ENCODE measurements around the gene EFTUD2. TPM values are rescaled to one million over a fixed set of nuclear protein-coding genes. Genes with fewer than 3 reads are reported as not detected.

Gene EFTUD2
- total and polyA plus RNA-seq, 2 of the 13 experiments (the other 11 are each of a cell fraction or from before 2014, with no cell fraction given): 111 to 137 TPM

DNA sequence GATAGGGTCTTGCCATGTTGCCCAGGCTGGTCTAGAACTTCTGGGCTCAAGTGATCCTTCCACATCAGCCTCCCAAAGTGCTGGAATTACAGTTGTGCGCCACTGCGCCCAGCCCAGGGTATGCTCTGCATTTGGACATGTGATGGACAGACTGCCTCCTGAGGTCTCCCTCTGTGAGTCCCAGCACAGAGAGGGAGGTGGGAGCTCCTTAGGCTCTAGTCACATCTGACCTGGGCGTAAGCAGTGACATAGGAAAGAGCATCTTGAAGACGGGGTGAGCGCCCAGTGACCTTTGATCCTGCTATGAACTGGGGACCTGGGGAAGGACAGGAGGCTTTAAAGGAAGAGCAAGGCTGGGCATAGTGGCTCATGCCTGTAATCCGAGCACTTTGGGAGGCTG, 18.2 kb upstream of the EFTUD2 start:
- H2AFZ ChIP-seq (ENCODE audit: low read length): no peak overlapping the region
- no peak overlapping the region for H3K4me2 ChIP-seq (ENCODE audit: low read depth, low read length)
- no peak overlapping the region for H3K4me3 ChIP-seq (replicated peaks in 1 of 3; ENCODE audit: insufficient read depth in 1 of 3, low read depth in 2 of 3, low read length in 3 of 3)
- H3K27me3 ChIP-seq (ENCODE audit: control insufficient read depth in 1 of 2, insufficient read depth in 2 of 2, low read length in 2 of 2): peaks cover 11 to 42% of the 10 kb centered on the region in 2 experiments; a peak in 4 of 5 replicates
- intact Hi-C loops (cut with micrococcal nuclease; ENCODE audit: unreplicated experiment) (no loop called here), in situ Hi-C loops (cut with HindIII; ENCODE audit: extremely low pct_ligation_motif_present, low pct_unique_long_range_greater_than_20kb) (no loop called here)
- no peaks in the 10 kb centered on the region for H3K36me3 ChIP-seq (replicated peaks in 1 of 2; ENCODE audit: control insufficient read depth in 1 of 2, insufficient read depth in 2 of 2, low read length in 2 of 2)
- TF ChIP-seq ZSCAN30 (CRISPR knock-in tag; IDR thresholded peaks at IDR 0.05) (no peak), ZNF121 (CRISPR knock-in tag; IDR thresholded peaks at IDR 0.05) (peak; percentile 40; the same call in 1 of the 2 replicates), SP4 (CRISPR knock-in tag; IDR thresholded peaks at IDR 0.05) (0 out of 2 replicates have a peak, but pooled peaks have one; percentile 28)
- ATAC-seq: no peak
- H3K79me2 ChIP-seq (ENCODE audit: insufficient read depth, low read length): no peaks in the 10 kb centered on the region
- H3K9me3 ChIP-seq (ENCODE audit: low read length): no peaks in the 10 kb centered on the region
- FAIRE-seq: no peak
- no peaks in the 10 kb centered on the region for H4K20me1 ChIP-seq (ENCODE audit: insufficient read depth, low read length)
- peaks cover 45% of the 10 kb centered on the region for H3K4me1 ChIP-seq (ENCODE audit: insufficient read depth, low read length)
- no peak for DNase-seq (ENCODE audit: low spot score)
- ChIA-PET POLR2A (no interaction called here), CTCF (ENCODE audit: low intra/inter-chr PET ratio, low total read pairs) (no interaction called here)
- no peak overlapping the region for H3K27ac ChIP-seq (ENCODE audit: extremely low read length, insufficient read depth, low read length)
- BruUV-seq (replicated peaks): no TSS peak
- WGBS (ENCODE audit: low lambda C conversion rate): 50% methylated on average over 6 of the region's 6 CpGs
- no peak overlapping the region for H3K9ac ChIP-seq (ENCODE audit: insufficient read depth, low read depth, low read length)

DNA sequence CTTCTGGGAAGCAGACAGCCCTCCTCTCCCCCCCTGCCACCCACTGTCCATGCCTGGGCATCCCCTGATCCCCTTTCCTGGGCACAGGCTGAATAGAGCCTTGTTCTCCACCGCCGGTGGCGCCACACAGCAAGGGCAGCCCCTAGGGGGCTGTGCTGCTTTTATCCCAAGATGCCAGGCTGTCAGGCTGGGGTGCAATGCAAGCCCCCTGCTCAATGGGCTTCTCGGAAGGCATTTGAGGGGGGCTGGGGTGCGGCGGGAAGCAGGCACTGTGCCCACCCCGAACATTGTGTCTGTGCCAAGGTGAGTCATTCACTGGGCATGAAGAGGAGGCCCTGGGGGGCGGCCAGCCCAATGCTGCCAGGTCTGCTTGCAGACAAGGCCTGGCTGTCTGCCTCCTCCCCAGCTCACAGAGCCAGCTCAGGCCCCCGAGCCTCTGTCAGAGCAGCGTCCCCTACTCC, 17.6 kb upstream of the EFTUD2 start:
- Histone ChIP-seq H3K9ac (ENCODE audit: insufficient read depth, low read depth, low read length) (peak overlapping the region; percentile 53), H3K4me2 (ENCODE audit: low read depth, low read length) (peak overlapping the region; percentile 80), H3K36me3 (replicated peaks in 1 of 2; ENCODE audit: control insufficient read depth in 1 of 2, insufficient read depth in 2 of 2, low read length in 2 of 2) (no peaks in the 10 kb centered on the region), H3K4me1 (ENCODE audit: insufficient read depth, low read length) (peaks cover 49% of the 10 kb centered on the region), H3K79me2 (ENCODE audit: insufficient read depth, low read length) (no peaks in the 10 kb centered on the region), H3K27ac (ENCODE audit: extremely low read length, insufficient read depth, low read length) (peak overlapping the region; percentile 20), H3K4me3 (replicated peaks in 1 of 3; ENCODE audit: insufficient read depth in 1 of 3, low read depth in 2 of 3, low read length in 3 of 3) (peak overlapping the region in 2 of 3 experiments; percentile 1 to 51; a peak in 2 of 6 replicates), H4K20me1 (ENCODE audit: insufficient read depth, low read length) (no peaks in the 10 kb centered on the region), H3K9me3 (ENCODE audit: low read length) (no peaks in the 10 kb centered on the region), H3K27me3 (ENCODE audit: control insufficient read depth in 1 of 2, insufficient read depth in 2 of 2, low read length in 2 of 2) (peaks cover 11 to 41% of the 10 kb centered on the region in 2 experiments; a peak in 4 of 5 replicates), H2AFZ (ENCODE audit: low read length) (no peak overlapping the region)
- peak; percentile 50 for ATAC-seq
- CTCF ChIA-PET (ENCODE audit: low intra/inter-chr PET ratio, low total read pairs): no interaction called here
- no peak for FAIRE-seq
- 52% methylated on average over 7 of the region's 10 CpGs for WGBS (ENCODE audit: low lambda C conversion rate)
- no TSS peak for BruUV-seq (replicated peaks)
- POLR2A ChIA-PET: no interaction called here
- in situ Hi-C loops (cut with HindIII; ENCODE audit: extremely low pct_ligation_motif_present, low pct_unique_long_range_greater_than_20kb) (no loop called here), intact Hi-C loops (cut with micrococcal nuclease; ENCODE audit: unreplicated experiment) (no loop called here)
- DNase-seq (ENCODE audit: low spot score): no peak
- no peak for TF ChIP-seq ZNF232 (CRISPR knock-in tag; IDR thresholded peaks at IDR 0.05; ENCODE audit: borderline replicate concordance)
- 0 out of 2 replicates have a peak, but pooled peaks have one; percentile 24 for TF ChIP-seq ZNF274 (CRISPR knock-in tag; IDR thresholded peaks at IDR 0.05)
- TF ChIP-seq, protein P1, sequence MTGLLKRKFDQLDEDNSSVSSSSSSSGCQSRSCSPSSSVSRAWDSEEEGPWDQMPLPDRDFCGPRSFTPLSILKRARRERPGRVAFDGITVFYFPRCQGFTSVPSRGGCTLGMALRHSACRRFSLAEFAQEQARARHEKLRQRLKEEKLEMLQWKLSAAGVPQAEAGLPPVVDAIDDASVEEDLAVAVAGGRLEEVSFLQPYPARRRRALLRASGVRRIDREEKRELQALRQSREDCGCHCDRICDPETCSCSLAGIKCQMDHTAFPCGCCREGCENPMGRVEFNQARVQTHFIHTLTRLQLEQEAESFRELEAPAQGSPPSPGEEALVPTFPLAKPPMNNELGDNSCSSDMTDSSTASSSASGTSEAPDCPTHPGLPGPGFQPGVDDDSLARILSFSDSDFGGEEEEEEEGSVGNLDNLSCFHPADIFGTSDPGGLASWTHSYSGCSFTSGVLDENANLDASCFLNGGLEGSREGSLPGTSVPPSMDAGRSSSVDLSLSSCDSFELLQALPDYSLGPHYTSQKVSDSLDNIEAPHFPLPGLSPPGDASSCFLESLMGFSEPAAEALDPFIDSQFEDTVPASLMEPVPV (CRISPR knock-in tag; IDR thresholded peaks at IDR 0.05): no peak
- no peak for TF ChIP-seq ZFP36L2 (CRISPR knock-in tag; IDR thresholded peaks at IDR 0.05)
- TF ChIP-seq ZSCAN31 (CRISPR knock-in tag; IDR thresholded peaks at IDR 0.05; ENCODE audit: low read depth): 0 out of 2 replicates have a peak, but pooled peaks have one; percentile 10
- no peak for TF ChIP-seq TCF12 (IDR thresholded peaks at IDR 0.05)
- no peak for TF ChIP-seq TCF12 (CRISPR knock-in tag; IDR thresholded peaks at IDR 0.05)
- TF ChIP-seq, protein P2, sequence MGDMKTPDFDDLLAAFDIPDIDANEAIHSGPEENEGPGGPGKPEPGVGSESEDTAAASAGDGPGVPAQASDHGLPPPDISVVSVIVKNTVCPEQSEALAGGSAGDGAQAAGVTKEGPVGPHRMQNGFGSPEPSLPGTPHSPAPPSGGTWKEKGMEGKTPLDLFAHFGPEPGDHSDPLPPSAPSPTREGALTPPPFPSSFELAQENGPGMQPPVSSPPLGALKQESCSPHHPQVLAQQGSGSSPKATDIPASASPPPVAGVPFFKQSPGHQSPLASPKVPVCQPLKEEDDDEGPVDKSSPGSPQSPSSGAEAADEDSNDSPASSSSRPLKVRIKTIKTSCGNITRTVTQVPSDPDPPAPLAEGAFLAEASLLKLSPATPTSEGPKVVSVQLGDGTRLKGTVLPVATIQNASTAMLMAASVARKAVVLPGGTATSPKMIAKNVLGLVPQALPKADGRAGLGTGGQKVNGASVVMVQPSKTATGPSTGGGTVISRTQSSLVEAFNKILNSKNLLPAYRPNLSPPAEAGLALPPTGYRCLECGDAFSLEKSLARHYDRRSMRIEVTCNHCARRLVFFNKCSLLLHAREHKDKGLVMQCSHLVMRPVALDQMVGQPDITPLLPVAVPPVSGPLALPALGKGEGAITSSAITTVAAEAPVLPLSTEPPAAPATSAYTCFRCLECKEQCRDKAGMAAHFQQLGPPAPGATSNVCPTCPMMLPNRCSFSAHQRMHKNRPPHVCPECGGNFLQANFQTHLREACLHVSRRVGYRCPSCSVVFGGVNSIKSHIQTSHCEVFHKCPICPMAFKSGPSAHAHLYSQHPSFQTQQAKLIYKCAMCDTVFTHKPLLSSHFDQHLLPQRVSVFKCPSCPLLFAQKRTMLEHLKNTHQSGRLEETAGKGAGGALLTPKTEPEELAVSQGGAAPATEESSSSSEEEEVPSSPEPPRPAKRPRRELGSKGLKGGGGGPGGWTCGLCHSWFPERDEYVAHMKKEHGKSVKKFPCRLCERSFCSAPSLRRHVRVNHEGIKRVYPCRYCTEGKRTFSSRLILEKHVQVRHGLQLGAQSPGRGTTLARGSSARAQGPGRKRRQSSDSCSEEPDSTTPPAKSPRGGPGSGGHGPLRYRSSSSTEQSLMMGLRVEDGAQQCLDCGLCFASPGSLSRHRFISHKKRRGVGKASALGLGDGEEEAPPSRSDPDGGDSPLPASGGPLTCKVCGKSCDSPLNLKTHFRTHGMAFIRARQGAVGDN (CRISPR knock-in tag; IDR thresholded peaks at IDR 0.05): peak; percentile 44; the same call in 1 of the 2 replicates
- no peak for TF ChIP-seq ARID2 (CRISPR knock-in tag; IDR thresholded peaks at IDR 0.05; ENCODE audit: borderline replicate concordance)
- 0 out of 2 replicates have a peak, but pooled peaks have one; percentile 9 for TF ChIP-seq MTA1 (CRISPR knock-in tag; IDR thresholded peaks at IDR 0.05; ENCODE audit: borderline replicate concordance)
